ENCODE results near the gene ARHGEF38.

Gene ARHGEF38

DNA sequence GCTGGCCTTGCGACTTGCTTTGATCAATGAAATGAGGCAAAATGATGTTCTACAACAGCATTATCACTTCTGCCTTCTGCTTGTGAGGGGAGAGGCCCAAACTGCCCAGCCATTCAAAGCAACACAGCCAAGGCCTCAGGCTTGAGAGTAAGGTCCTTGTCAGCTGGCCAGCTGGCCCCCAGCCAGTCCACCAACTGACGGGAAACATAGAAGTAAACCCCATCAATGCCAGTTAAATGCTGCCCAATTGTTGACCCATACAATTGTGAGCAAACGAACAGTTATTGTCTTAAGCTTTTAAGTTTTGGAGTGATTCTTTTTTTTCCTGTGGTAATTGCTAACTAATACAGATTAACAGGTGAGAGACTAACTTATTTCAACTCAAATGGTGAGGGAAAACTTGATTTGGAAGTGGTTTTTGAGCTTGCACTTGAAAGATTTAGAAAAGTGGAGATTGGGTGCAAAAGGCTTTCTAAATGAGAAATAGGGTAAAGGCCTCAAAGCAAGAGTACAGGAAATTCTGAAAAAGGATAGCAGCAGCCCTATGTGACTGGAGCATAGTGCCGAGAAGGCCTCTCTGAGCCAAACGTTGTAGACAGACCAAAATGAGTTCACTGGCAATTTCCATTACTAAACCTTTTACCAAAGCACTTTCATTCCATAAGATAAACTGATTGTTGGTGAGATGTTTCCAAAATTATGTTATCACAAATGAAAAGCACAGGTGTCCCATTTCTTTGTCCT is 66.9 kb downstream of the ARHGEF38 start:
- no peak for DNase-seq

DNA sequence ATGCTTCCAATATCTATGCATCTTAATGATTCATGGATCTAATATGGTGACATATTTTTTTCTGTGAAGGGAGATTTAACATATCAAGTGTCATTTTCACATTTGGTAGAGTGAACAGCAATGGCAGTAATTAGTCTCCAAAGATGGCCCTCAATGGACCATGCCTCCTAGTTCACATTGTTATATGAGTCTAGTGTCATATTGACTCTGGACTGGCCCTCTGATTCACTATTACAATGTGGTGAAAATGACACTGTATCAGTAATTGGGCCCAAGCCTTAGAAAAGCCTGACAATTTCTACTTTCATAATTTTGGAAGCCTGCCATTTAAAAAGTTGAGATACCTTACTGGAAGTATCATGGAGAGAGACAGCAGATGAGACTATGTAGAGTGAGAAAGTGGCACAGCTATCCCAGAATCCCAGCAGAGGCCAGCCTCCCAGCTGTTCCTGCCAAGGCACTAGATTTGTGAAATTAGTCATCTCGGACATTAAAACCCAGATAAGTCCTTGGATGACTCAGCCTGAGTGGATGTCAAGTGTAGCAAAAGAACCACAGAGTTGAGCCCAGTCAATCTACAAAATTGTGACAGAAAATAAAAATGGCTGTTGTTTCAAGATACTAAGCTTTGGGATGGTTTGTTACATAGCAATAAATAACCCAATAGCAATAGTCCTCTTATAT is 68.4 kb downstream of the ARHGEF38 start:
- no peak for DNase-seq

- no peak for DNase-seq
These were observed 69.8 kb downstream of the ARHGEF38 start for GRCh38 chr4:105622269-105622668.

DNA sequence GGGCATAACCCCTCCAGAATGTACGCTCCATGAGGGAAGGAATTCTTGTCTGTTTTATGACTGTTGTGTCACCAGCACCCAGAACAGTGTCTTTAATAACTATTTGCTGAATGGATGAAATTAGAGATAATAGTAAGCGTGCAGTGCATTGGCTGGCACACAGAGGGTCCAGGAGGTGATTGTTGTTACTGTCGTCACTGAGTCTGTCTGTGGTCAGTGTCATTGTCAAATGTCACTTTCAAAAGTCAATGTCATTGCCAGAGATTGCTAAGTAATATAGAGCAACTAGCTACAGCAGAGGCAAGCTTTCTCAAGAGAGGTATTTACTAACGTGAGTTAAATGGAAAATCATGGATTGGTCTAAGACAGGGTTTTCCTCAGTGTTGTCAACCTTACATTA is 70.7 kb downstream of the ARHGEF38 start:
- no peak for DNase-seq

GRCh38 chr4:105624530-105624929 is 72.1 kb downstream of the ARHGEF38 start:
- DNase-seq, result no peak

- DNase-seq, result no peak
These were observed 72.8 kb downstream of the ARHGEF38 start for GRCh38 chr4:105625214-105625613.

DNA sequence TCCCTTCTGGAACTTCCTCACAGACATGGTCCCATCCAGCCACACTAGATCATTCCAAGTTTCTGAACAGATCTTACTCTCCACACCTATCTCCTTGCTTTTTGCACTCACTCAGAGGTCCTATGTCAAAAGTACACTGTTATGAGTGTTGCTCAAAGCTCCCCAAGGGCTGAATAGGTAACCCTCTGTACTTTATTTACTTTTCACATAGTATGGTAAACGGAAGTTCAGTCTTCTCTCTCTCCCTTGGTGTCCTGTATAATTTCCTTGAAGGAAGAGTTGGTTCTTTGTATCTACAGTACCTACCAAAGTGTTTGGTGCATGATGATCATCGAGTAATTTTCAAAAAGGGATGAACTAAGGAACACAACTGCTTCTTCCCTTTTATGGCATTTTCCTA is 74.4 kb downstream of the ARHGEF38 start:
- DNase-seq, result no peak

DNA sequence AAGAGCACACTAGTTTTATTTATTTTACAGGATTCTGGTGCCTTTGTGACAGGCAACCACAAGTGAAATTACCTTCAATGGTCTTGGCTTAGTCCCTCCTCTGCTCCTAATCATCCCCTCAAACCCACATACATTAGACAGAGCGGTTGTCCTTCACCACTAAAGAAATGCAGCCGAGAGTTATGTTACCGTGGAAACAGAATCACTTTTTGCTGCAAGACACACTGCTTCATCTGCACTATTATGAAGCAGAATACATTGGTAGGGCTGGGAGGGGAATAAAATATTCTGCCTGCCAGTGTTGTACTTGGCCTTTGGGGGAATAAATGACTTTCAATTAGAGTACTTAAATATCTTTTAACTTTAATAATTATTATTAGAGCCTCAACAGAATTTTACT is 75.2 kb downstream of the ARHGEF38 start:
- DNase-seq, result no peak

DNA sequence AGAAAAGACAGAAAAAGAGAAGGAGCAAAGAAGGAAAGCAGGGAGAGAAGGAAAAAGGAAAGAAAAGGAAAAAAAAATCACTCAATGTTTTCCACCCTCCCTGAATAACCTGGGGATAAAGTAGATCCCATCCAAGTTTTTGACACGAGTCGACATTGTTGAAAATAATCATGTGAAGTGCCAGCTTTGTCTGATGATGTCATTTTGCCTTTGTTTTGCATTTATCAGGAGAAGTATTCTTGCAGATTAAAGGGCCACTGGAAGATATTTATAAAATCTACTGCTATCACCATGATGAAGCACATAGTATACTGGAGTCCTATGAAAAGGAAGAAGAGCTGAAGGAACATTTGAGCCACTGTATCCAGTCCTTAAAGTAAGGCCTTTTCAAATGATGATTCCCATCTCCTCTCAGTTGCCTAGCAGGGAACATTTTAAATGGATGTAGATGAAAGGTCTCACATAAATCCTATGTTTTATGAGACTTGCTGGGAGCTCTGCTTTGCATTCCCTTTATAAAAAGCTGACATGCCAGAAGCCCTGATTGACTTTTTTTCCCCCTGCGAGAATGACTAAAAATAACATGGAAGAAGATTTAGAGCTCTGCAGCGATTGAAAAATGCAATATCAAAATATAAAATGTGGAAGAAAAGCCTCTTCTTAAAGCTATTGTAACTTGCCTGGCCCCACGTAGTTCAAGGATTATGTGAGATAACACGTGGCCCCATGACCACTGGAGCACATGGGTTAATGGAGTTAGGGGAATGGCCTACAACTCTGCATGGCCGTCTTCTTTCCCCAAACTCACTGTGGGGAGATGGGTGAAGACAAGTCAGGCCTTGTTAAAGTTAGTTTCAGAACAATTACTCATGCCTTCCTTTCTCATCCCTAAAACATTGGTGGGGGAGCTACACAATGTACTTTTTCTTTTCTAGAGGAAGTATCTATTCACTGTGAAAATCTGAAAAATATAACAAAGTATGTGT is 78.5 kb downstream of the ARHGEF38 start:
- DNase-seq, result no peak

DNA sequence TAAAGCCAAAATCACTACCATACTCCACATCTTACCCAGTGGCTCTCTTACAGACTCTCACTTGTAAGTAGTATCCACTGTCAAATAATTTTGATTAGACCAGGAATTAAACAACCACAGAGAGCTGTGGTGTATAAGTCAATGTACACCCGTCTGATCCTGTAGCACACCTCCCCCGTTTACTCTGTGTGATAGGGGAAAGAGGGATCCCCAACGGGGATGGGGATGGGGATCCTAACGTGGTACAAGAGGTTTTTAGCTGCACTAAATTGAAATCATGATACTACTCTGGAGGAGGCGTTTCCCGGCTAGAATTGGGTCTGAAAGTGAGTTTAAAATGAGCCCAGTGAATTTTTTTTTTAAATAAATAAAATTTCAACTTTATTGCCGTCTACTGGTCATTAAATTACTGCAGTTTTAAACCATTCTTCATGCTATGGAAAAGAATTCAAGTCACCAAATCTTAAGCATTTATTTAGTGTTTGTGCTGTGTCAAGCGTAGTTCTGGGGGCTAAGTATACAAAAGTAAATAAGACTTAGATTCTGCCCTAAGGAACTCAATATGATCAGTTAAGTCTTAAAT is 79.5 kb downstream of the ARHGEF38 start:
- DNase-seq, result no peak

DNA sequence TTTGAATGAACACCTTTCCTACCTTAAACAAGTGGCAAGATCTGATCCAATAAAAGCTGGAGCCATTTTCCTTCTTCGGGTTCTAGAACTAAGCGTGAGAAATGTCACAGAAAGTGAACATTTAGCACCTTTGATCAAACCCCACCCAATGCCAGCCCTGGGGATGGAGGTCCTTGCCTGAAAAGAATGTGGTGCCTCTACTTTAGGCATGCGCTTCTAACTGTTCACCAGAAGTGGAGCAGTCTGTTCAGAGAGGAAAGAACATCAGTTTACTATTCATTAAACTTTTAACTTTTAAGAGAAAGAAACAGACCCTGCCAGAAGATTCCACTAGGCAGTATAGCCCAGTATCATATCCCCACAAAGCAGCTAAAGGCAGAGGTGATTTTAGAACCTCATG is 80.2 kb downstream of the ARHGEF38 start:
- DNase-seq, result no peak

- no peak for DNase-seq
These were observed 80.8 kb downstream of the ARHGEF38 start for GRCh38 chr4:105633241-105633640.

GRCh38 chr4:105634402-105635080 is 82.1 kb downstream of the ARHGEF38 start:
- no peak for DNase-seq

GRCh38 chr4:105637408-105638176 is 85.2 kb downstream of the ARHGEF38 start:
- DNase-seq, result peak; percentile 19

- DNase-seq, result no peak
These were observed 89.4 kb downstream of the ARHGEF38 start for GRCh38 chr4:105641845-105642244.

- DNase-seq, result no peak
These were observed 91.8 kb downstream of the ARHGEF38 start for GRCh38 chr4:105644257-105644656.

DNA sequence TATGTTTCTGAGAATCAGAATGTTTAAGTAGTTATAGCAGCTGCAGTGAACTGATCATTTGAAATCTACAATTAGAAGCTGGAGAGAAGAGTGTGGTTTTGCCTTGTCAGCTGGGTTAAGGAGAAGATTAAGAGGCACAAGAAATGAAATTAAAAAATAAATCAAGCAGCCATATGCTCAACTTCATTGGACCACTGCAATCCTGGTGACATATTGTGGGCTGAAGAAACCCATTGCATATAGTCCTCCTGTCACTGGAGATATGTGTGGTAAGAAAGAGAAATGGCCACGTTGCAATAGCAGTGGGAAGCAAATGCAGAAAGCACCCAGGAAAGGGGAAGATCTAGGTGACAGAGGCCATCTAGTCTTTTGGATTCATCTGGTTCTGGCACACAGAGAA is 93.0 kb downstream of the ARHGEF38 start:
- no peak for DNase-seq

GRCh38 chr4:105650190-105650589 is 97.8 kb downstream of the ARHGEF38 start:
- DNase-seq, result no peak

DNA sequence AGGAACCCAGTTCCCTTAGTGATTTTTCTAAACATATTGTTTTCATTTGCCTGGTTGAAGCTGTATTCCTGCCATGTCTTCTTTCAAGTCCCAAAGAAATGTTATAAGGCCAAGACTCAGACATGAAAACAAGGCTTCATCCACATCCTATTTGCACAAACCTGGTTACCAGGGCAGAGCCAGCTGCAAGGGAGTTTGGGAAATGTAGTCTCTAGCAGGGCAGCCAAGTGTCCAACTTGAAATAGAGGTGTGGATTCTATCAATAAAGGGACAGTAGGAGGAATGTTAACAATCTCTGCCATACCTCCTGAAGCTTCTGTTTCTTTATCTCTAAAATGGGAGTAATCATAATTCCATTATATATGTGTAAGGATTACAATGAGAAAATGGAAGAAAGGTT is 99.5 kb downstream of the ARHGEF38 start:
- DNase-seq, result no peak

- DNase-seq, result no peak
These were observed 100.0 kb downstream of the ARHGEF38 start for GRCh38 chr4:105652286-105652888.

DNA sequence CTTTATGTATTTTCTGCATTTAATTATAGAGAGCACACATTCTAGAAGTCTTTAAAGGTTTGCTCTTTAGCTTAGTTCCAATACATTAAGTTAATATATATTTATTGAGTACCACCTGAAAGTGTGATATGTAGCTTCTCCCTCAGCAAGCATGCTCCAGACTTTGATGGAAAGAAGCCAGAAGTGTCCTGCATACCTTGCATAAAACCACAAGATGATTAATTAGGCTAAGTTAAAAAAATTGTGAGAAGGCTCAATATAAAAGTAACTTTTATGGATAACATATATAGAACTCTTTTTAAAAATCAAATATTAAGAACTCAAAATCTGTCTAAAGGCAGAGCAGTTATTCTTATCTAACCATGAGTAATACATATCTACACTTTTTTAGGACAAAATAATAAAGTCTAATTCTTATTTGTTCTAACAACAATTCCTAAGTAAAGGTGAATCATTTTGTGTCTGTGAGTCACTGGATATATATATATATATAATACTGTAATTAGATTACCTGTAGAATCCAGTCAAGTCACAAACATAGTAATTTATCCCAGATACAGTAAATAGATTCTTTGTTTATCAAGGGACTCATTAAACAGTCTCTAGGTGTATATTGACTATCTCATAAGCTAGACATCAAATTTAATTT is 104.8 kb downstream of the ARHGEF38 start:
- DNase-seq, result no peak
